Activated CD4-positive, alpha-beta T cell treated with anti-CD3 and anti-CD28 coated beads, Interleukin-2, Interleukin-4, amounts not matched to agents 100 ng/mL and 50 ng/mL, durations not matched to agents 16 hours and 8 hours (primary cell): ENCODE measurements around the gene TMEM213.
A peak's percentile ranks its signal among the peaks of the same experiment; 100 is the strongest.

ENCODE experiments used
- DNase-seq: peaks from one replicate; pipeline ENCODE4 v3.0.0-alpha.2; 2020; ENCODE audit warnings: low spot score

Gene TMEM213

DNA sequence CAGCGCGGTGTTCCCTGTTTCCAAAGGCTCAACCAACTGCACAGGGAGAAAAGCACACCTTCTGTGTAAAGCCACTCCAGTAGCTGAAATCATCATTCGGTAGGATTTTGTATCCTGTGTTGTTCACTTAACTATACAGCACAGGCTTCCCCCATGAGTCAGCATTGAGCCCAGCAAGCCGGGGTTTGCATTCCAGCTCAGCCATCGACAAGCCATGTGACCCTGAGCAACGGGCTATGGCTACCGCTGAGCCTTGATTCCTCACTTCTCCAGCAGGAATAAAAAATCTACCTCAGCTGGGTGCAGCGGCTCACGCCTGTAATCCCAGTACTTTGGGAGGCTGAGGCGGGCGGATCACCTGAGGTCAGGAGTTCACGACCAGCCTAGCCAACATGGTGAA lies 44.3 kb downstream of the TMEM213 start:
- no peak for DNase-seq

DNA sequence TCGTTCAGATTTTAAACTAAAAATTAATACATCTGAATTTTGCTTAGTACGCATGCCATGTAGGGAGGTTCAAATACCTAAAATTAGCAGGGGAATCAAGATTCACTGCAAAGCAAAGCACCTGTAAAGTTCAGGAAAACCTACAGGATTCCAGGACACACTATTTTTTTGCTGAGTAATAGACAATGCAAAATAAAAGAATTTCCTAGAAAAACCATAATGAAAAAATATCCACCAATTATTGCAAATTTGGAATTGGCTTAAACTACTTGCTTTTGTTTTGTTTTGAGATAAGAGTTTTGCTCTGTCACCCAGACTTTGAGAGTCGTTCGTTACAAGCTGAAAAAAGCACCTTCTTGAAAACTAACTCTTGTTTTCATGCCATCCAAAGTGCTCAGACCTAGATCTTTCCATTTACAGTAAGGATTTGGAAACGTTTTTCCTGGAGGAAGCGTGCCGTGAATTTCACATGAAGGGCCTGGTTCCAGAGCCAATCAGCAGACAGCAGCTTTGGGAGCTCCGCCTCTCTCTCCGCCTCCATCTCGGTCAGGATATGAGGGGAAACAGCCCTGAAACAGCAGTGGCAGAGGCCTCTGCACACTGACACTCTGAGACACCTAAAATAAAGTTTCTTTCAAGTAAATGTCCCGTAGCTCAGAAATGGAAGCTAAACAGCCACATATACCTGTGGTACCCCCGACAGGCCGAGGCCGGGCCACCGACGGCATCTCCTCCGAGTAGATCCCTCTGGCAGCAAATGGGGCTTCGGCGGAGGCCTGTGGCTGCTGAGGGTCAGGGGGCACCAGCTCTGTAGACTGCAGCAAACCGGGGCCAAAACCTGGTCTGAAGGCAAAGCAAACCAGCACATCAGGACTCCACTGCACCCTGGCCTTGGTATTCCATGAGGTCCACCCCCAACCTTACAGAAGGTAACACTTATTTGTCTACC lies 46.1 kb downstream of the TMEM213 start:
- DNase-seq: no peak

DNA sequence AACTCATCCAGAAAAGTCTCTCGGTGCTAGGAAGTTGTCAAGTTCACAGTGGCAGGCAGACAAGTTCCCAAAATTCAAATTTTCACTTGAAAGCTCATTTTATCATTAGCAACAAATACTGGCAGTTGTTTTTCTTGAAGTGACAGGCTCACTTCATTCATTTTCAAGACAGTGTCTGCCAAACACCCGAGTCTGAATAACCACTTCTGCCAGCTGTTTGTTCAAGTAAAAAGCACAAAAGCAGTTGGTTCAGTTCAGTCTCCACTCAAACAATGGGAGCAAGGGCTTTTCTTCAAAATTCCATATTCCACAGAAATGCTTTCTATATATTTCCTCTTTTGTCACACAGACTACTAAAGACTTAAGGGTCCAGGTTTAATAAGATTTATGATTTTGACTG lies 47.9 kb downstream of the TMEM213 start:
- no peak for DNase-seq

DNA sequence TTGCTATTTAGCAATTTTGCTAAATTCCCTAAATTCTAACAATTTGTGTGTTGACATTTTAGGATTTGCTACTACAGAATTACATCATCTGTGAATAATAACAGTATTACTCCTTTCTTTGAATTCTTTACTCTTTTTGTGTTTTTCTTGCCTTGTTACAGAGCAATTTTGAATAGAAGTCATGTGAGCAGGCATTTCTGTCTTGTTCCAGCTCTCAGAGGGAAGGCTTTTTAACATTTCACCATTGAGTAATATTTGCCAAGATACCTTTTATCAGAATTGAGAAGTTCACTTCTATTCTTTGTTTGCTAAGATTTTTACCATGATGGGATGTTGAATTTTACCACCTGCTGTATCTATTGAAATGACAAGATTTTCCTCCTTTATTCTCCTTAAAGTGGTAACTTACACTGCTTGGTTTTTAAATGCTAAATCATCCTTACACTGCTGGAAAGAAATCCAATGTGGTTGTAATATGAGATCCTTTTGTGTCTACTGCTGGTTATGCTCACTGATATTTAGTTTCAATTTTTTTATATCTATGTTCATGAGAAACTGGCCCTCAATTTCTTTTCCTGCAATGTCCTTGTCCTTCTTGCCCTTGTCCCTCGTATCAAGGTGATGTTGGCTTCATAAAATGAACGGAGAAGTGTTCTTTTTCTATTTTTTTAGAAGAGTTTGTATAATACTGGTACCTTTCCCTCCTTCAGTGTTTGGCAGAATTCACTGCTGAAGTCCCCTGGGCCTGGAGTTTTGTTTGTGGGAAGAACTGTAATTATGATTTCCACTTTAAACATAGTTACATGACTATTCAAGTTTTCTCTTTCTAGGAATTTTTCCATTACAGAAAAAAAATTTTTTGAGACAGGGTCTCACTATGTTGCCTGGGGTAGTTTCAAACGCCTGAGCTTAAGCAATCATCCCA lies 50.5 kb downstream of the TMEM213 start:
- DNase-seq: no peak

DNA sequence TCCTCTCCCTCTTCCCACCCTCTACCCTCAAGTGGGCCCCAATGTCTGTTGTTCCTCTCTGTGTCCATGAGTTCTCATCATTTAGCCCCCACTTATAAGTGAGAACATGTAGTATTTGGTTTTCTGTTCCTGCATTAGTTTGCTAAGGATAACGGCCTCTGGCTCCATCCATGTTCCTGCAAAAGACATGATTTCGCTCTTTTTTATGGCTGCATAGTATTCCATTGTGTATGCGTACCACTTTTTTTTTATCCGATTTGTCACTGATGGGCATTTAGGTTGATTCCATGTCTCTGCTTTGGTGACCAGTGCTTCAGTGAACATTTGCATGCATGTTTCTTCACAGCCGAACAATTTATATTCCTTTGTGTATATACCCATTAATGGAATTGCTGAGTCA lies 51.9 kb downstream of the TMEM213 start:
- DNase-seq: no peak

DNA sequence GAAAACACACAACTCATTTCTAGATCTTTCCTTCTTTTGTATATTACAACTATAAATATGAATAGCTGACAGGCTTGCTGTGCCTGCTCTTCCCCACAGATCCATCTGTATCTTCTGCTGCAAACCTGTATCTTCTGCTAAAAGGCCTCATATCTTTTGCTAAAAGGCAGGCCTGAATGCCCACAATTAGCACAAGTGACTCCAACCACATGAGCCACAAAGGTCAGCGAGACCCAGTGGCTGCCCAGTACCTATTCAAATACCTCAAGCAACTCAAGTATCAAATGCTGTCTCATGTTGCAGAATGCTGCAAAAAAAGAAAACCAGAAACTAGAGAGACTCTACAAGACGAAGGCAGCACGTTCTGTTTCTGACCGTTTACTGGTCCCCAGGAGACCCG lies 54.7 kb downstream of the TMEM213 start:
- no peak for DNase-seq

DNA sequence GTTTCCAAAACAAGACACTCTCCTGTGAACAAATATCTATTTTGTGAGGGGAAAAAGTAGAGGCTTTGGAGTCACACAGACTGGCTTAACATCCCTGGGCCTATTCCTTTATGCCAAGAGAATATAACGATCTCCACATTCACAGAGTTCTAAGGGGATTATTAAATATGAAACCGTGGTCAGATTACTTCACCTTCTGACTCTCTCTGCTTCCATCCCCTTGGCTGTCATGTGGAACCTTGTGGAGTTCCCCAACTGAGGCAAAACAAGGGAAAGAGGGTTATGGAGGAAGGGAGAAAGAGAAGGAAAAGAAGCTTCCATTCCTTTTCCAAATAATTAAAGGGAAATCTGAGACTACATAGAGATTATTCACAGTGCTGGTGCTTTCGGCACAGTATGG lies 55.7 kb downstream of the TMEM213 start:
- peak; percentile 24 for DNase-seq

DNA sequence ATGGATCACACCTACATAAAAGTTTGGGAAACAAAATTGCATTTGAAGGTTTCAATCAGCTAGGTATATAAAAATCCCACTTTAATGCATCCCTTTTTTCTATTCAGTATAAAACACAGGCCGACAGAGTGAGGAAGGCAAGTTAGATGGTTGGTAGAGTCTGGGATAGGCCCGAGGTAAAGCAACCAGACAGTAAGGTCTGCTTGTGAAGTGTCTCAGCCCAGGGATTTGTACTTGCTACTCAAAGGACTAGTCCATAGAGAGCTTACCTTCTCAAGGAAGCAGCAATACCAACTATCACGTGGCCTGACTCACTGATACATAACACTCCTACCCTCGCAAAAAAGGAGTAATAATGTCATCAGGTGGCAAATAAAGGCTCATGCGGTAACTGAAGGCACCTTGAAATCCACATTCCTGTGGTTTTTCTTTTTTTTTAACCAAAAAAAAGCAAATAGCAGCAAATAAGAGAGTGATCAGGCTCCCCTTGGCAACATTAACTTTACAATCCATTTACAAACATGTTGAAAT lies 56.4 kb downstream of the TMEM213 start:
- no peak for DNase-seq

DNA sequence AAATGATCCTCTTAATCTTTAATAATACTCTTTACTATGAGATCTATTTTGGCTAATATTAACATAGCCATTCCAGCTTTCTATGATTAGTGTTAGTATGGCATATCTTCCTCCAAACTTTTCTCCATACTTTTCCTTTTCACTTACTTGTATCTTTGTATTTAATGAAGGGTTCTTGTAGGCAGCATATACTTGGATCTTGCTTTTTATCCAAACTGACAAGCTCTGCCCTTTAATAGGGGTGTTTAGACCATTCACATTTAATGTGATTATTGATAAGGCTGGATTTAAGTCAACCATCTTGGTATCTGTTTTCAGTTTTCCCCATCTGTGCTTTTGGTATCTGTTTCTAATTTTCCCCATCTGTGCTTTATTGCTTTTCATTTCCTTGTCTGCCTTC lies 59.9 kb downstream of the TMEM213 start:
- no peak for DNase-seq

DNA sequence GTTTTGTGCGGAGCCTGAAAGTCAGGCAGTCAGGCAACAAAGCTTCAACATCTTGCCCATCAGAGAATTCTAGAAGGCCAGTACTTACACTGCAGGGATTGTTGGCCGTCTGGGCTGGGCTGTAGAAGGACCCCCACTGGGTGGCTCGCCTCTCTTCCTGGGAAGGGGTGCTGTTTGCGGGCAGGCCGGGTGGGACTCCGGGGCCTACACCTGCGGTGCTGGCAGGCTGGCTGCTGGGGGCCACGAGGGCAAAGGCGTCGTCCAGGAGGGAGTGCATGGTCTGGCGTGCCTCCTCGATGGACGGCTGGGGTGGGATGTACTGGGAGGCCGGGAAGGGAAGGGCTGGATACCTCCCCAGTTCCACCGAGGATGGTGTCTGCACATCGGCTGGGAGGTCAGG lies 63.3 kb downstream of the TMEM213 start:
- DNase-seq: no peak

DNA sequence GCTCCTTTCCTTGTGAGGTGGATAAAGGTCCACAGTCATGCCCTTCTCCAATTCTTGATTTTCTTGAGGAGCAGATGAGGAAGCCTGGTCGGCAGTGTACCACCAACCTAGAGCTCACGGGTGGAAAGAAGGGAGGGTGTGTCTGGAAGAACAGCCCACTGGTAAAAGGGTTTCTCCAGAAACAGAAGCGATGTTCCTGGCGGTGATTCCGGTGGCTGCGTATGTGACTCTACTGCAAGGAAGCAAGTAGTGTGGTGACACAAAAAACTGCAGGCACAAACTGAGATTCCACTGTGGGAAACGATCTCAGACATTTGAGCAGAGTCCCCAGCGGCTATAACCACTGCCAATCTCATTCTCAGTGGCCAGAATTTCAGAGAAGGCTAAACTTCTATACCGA lies 66.1 kb downstream of the TMEM213 start:
- no peak for DNase-seq

DNA sequence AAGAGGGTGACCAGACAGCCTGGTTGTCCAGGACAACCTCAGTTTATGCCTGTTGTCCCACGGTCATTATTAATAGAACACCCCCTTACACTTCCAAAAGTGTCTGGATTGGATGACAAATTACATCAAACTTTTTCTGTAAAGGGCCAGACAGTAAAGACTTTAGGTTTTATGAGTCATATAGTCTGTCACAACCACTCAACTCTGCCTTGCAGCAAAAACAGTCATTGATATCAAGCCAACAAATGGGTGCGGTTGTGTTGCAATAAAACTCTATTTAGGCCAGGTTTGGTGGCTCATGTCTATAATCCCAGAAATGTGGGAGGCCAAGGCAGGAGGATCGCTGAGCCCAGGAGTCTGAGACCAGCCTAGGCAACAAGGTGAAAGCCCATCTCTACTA lies 66.9 kb downstream of the TMEM213 start:
- peak; percentile 50 for DNase-seq

DNA sequence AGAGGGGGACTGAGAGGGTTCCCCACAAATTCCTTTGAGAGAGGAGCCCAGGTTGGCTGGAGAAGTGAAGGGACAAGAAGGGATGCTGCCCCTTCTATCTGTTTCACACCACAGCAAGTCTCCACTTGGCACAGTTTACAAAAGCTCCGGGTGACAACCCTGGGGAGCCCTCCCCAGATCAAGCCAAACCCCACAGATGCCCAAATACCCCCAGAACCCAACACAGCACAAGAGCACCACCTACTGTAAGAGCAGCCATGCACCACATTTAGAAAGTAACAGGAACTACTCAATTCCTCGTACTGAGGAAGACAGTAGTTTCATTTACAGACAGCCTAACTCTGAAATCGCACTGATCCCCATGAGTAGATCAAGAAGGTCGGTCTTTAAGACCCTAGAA lies 68.0 kb downstream of the TMEM213 start:
- peak; percentile 75 for DNase-seq

DNA sequence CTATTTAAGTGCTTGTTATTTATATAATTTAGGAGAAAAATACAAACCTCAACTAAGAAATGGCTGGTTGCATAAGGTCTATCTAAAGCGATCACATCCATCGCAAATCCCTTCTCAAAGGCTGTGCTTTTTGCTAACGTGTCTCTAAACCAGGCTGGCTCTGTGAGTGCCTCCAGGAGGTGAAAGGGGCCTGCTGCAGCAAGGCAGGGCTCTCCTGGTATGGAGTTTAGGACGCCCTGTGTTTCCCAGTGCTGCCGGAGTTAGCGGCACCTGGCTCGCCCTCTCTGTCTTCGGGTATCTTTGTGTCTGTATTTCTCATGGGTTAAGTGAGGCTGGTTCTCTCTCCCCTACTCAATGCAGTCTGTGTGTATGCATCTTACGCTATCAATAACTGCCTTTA lies 68.6 kb downstream of the TMEM213 start:
- no peak for DNase-seq

DNA sequence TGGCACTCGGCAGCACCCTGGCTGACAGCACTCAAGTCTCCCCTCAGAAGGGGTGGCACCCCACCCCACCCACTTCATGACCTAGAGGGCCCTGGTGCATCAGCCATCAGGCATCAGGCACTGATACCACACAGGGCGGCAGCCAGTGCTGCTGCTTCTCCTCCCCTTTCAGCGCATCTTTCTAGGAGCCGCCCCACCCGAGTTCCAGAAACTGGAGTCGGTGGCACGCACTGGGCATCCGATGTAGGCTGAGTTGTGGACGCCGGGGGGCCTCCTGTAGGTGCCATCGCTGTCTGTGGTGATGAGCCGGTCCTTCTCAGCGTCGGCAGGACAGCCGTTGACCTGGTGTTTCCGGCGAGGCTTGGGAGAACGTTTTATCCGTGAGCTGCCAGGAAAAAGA lies 70.0 kb downstream of the TMEM213 start:
- DNase-seq: no peak

DNA sequence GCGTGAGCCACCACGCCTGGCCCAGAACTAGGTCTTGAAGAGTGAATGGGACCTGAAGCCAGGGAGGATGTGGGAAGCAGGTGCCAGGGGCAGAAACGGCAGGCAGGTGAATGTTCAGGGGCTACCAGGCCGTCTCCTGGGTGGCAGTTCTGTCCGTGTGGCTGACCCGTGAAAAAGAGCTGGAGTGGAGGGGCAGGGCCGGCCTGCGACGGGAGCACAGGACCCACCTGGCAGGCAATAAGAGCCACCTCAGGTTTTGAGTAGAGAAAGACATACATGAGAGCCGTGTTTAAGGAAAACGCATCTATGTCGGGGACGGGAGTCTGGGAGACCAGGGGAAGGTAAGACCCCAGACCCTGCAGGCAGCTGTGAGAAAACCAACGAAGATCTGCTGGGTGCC lies 70.9 kb downstream of the TMEM213 start:
- DNase-seq: no peak

DNA sequence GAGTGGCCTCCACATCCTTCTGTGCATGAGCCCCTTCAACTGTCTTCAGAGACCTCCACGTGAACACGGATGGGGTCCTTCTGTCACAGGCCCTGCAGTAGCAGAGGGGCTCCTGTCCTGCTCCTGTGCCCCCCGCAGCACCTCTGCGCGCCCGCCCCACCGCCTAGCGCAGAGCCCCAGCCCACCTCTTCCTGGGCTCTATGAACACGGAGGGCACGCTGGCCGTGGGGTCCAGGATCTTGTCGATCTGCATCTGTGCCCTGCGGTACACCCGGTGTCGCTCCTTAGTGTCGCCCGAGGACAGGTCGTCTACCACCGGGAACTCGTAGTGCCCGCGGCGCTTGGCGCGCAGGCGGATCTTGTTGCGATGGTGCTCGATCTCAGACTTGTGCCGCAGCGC lies 71.6 kb downstream of the TMEM213 start:
- no peak for DNase-seq

DNA sequence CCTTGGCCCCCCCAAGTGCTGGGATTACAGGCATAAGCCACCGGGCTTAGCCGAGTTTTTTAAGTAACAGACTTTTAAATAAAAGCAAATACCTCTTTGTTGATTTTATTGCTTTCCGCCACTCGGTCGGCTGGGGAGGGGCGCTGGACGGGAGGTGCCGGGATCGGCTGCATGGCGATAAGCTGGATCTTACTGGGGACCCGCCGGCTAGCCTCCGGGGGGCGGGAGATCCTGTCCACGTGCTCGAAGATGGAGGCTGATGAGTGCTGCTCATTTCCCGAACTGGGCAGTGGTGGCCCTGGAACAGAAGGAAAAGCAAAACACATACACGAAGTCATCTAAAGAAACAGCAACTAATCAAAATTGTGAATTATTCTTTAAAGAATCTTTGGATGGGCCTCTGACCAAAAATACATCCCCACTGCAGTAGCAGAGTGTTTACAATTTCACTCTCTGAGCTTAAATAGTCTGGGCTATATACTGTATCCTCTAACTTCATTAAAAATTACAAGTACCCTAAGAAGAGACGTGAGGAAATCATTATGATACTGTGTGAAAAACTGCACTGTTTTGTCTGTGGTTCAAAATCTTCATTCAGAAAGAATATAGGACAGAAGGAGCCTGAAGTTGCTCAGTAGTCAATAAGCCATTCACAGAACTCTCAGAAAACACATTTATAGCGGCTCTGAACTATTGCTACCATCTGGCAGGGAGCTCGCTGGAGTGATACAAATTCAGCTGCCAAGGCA lies 73.4 kb downstream of the TMEM213 start:
- no peak for DNase-seq

DNA sequence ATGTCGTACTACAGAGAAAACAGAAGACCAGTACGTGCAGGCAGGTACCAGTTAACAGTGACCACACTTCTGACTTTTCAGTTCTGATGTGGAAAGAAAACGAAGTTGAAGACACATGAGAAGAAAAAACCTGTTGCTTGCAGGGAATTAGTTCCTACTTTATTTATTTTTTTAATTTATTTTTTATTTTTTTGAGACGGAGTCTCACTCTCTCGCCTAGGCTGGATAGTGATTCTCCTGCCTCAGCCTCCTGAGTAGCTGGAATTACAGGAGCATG lies 74.0 kb downstream of the TMEM213 start:
- DNase-seq: no peak

DNA sequence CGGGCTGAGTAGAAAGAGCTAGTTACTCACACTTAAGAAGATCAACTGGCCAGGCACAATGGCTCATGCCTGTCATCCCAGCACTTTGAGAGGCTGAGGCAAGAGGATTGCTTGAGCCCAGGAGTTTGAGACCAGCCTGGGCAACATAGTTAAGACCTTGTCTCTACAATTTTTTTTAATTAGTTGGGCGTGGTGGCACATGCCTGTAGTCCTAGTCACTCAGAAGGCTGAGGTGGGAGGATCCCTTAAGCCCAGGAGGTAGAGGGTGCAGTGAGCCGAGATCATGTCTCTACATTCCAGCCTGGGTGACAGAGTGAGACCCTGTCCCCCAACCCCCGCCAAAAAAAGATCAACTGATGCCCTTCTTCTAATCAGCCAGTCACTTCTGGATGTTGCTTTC lies 74.8 kb downstream of the TMEM213 start:
- DNase-seq: no peak

DNA sequence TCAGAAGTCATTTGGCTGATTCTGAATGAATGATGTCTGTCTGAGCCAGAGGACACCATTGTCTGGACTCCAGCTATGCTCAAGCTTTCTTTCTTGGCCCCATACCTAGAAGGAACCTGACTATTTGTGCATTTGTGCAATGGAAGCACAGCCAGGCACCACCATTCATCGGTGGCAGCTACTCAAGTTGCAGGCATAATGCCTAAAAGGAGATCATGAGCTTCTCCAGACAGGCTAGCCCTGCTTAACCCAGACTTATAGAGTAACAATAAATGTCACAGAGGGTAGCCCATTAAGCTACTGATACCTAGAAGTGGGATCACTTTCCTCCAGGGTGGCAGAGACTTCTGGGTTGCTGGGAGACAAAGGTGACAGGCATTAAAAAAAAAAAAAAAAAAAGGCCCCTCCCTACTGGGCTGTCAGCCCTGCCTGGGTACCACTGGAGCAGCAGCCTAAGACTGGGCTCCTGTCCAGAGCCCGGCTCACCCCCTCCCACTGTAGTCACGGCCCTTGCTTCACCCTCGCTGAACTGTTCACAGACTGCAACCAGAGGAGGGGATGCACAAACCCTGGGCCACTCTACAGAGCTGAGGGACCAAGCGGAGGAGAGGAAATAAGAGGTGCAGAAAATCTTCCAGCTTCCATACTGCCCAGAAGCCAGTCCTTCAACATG lies 75.6 kb downstream of the TMEM213 start:
- DNase-seq: no peak

DNA sequence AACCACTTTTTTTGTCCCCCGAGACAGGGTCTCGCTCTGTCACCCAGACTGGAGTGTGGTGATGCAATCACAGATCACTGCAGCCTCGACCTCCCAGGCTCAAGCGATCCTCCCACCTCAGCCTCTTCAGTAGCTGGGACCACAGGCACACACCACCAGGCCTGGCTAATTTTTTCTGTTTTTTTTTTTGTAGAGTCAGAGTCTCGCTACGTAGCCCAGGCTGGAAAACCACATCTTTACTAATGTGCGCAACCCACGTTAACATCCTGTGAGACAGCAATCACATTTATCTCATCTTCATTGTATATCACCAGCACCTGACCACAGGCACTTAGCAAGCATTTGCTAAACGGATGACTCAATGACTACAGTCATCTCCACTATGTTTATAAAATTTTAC lies 78.0 kb downstream of the TMEM213 start:
- peak; percentile 86 for DNase-seq
